Activated T-cell treated with anti-CD3 and anti-CD28 coated beads for 48 hours (primary cell): ENCODE results near the gene MUC21.
"Not testable (repeated sequence)": the region's sequence is repeated elsewhere in the genome, so short reads cannot be mapped to it uniquely, and the experiment has no call there.

ENCODE experiments used
- DNase-seq: peaks from one replicate; pipeline ENCODE4 v3.0.0-alpha.2; 2020; ENCODE audit warnings: low read depth

Gene MUC21

GRCh38 chr6:30969171-30969570 lies 14.3 kb upstream of the MUC21 start:
- DNase-seq, result not testable (repeated sequence)

GRCh38 chr6:30970946-30971345 lies 12.6 kb upstream of the MUC21 start:
- DNase-seq, result no peak

DNA sequence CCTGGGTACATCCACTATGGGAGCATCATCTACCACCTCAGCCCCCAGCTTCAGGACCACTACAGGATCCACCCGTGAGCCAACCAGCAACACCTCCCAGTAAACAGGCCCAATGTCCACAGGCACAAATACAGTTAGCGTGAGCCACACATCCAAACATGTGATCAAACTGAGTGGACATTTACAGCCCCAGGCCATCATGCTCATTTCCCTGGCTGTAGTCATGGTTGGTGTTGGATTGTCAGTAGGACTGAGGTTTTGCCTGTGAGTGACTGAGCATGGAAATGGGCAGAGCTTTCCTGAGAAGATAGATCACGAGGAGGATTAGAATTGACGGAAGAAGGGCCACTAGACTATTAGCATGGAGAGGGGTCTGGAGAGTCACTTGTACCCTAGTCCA lies 10.7 kb upstream of the MUC21 start:
- no peak for DNase-seq

DNA sequence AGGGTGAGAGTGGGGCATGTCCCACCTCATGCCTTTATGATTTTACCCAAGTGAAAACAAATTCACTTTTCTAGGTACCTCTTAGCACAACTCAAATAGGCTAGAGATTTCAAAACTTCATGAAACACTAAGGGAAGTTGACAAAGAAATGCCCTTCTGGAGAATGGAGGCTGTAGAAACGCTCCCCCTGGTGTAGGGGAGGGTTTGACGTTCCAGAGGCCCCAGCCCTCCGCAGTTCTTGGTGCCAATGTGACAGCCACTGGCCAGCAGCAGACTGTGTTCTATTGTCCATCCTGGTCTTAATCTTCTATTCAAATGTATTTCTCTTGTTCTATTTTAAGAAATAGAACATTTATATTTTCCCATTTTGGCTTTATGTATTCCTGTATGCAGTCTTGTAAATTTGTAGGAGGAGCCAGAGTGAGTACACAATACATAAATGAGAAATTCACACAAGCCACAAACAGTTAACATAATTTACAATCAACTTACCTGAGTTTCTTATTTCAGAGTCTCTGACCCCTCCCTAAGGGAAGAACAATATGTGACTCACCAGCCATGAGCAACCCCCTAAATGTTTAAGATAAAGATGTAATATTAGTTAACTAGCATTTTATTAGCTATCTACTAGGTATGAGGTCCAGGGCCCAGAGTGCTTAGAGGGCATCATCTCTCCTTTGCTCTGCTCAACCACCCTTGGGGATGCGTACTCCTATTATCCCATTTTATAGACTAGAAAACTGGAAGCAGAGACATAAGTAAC lies 8.8 kb upstream of the MUC21 start:
- DNase-seq, result no peak

GRCh38 chr6:30979141-30979540 lies 4.4 kb upstream of the MUC21 start:
- DNase-seq, result no peak

DNA sequence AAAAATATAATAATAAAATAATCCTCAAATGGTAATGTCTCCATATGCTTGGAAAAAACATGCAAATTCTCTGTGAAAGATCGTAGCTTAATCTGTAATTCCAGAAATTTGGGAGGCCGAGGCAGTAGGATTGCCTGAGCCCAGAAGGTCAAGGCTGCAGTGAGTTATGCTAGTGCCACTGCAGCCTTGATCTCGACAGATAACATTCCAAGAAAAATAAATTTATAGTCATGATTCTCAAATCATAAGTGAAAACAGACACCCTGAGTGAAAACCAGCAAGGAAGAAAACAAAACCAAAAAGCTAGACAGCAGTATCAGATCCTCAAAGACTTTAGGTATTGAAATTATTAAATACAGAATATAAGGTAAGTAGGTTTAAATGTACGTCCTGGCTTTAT lies 3.8 kb upstream of the MUC21 start:
- no peak for DNase-seq

- DNase-seq, result no peak
Observed at GRCh38 chr6:30981942-30982772, 1.4 kb upstream of the MUC21 start.

- no peak for DNase-seq
Observed at GRCh38 chr6:30985490-30985889, 2.0 kb downstream of the MUC21 start.

- no peak for DNase-seq
Observed at GRCh38 chr6:30987304-30987703, 3.8 kb downstream of the MUC21 start.

DNA sequence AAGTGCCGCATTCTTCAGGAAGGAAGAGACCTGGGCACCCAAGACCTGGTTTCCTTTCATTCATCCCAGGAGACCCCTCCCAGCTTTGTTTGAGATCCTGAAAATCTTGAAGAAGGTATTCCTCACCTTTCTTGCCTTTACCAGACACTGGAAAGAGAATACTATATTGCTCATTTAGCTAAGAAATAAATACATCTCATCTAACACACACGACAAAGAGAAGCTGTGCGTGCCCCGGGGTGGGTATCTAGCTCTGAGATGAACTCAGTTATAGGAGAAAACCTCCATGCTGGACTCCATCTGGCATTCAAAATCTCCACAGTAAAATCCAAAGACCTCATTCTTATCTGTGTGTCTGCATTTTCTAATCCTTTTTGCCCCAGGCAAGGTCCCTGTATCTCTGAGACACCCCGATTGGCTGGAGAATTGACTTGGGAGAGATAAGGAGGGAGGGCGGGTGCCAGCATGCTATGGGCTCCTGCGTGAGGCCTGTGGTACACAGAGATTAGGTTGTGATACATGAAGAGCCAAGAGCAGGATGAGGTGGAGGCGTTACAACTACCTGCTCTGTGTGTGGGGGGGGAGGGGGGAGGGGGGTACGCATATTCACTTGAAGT lies 4.8 kb downstream of the MUC21 start:
- no peak for DNase-seq

GRCh38 chr6:30990422-30991086 lies 7.0 kb downstream of the MUC21 start:
- no peak for DNase-seq

- no peak for DNase-seq
Observed at GRCh38 chr6:30991891-30992290, 8.4 kb downstream of the MUC21 start.

GRCh38 chr6:30997301-30997700 lies 13.8 kb downstream of the MUC21 start:
- no peak for DNase-seq

DNA sequence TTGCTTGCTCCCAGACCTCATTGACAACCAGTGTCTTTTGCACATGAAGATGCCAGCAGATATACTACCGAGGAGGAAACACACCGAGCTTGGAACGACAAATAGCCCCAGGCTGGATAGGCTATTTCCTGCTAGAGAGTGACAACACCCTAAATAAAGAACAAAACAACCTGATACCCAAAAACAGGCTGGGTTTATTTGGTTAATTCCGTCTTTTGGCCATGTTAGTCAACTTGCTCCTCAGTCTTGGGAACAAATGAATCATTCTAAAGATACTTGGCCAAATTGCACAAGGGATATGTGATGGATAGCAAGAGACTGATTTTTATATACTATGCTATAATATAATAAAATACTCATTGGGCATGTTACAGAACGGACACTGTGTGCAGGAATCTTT lies 15.3 kb downstream of the MUC21 start:
- no peak for DNase-seq

DNA sequence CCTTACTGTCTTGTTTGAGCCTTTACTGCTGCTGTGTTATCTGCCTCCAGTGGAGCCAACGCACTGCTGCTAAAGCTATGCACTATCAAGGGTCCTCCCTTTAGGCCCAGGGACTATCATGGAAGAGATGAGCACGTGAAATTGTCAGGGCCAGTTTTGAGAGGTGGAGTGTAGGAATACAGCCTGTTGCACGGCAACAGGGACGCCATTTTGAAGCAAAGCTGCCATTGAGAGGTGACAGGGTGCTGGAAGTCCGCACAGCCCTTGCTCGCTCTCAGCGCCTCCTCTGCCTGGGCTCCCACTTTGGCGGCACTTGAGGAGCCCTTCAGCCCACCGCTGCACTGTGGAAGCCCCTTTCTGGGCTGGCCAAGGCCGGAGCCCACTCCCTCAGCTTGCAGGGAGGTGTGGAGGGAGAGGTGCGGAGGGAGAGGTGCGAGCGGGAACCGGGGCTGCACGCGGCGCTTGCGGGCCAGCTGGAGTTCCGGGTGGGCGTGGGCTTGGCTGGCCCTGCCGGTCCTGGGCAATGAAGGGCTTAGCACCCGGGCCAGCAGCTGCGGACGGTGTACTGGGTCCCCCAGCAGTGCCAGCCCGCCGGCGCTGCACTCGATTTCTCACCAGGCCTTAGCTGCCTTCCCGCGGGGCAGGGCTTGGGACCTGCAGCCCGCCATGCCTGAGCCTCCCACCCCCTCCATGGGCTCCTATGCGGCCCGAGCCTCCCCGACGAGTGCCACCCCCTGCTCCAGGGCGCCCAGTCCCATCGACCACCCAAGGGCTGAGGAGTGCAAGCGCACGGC lies 16.7 kb downstream of the MUC21 start:
- not testable (repeated sequence) for DNase-seq

GRCh38 chr6:31001281-31001888 lies 17.9 kb downstream of the MUC21 start:
- DNase-seq, result no peak

DNA sequence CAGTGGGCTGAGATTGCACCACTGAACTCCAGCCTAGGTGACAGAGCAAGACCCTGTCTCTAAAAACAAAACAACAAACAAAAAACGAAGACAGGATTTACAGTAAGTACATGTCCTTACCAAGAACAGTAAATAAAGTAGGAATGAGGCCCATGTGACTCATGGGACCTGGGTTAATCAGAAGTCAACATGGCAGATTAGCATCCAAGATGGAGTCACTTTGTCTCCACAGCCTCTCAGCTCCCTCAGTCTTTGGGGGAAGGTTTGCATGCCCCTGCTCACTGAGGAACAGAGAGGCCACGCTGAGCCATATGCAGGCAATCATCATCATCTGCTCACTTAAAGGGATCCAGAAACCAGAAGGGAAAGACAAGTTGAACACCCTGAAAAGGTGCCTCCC lies 19.0 kb downstream of the MUC21 start:
- no peak for DNase-seq

- DNase-seq, result no peak
Observed at GRCh38 chr6:31004794-31005193, 21.3 kb downstream of the MUC21 start.

DNA sequence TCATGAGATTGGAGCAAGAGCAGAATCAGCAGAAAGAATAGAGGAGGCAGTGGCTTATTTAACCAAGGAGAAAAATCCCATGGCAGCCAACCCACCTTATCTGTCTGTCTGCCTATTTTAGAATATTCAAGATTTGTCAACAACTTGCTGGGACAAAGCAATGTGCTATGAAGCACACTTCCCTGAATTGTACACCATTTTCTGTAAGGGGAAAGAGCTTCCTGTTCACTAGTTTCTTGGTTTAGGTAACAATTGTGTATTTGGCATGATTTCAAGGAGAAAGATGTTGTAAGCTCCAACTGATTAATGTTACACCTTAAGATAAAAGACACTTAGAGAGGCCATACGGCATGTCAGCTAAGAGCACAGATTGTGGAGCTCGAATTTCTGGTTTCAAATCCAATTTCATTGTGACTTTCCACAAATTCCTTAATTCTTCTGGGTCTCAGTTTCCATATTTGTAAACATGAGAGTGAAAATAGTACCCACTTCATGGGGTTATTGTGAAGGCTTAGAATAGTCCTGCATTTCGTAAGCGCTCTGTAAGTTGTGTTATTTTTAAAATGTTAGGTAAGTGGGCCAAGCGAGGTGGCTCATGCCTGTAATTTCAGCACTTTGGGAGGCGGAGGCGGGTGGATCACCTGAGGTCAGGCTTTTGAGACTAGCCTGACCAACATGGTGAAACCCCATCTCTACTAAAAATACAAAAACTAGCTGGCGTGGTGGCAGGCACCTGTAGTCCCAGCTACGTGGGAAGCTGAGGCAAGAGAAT lies 21.9 kb downstream of the MUC21 start:
- DNase-seq, result no peak

DNA sequence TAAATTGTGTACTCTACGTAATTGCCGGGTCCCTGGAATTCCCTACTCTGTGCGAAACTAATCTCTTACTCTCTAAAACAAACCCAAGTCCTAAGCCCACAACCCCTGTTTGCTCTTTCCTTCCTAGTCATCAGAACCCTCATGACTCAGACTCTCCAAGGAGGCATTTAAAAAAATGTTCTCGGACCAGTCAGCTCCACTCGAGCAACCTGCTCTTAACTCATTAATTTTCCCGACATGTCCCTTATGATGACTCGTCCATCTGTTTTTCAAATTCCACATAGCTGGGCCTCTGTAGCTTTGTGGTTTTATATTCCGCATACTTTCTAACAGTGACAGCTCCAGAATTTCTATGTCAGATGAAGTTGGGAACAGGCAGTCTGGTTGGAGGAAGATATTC lies 24.2 kb downstream of the MUC21 start:
- DNase-seq, result no peak
